B cell (primary cell): ENCODE results near the gene MESP1. TPM values are rescaled to one million over a fixed set of nuclear protein-coding genes. Genes with fewer than 3 reads are reported as not detected.

Experiments used
- ATAC-seq: fragments of 200-7000 bp; cut with Tn5 transposase; one replicate; pipeline ENCODE4 v1.10.0; 2021; ENCODE audit warnings: low read depth, mild to moderate bottlenecking, moderate number of reproducible peaks, moderate library complexity
- CTCF ChIA-PET: fragments of 350-600 bp; sonication (Branson Sonifier 250); formaldehyde crosslinking; loops from one replicate; lab custom pipeline; 2021; ENCODE audit warnings: antibody characterized with exemption, inconsistent platforms; lab: Charles Lee
- POLR2A ChIA-PET: fragments of 350-600 bp; sonication (Branson Sonifier 250); formaldehyde crosslinking; loops from one replicate; lab custom pipeline; 2021; ENCODE audit warnings: antibody characterized with exemption; lab: Charles Lee
- DNase-seq: peaks from one replicate; pipeline ENCODE4 v3.0.0; 2013
- H2AFZ ChIP-seq: 2 replicates; pipeline ENCODE4 v1.6.1; 2012; ENCODE audit warnings: mild to moderate bottlenecking, low read depth, low read length; ENCODE audit not compliant: insufficient read depth, poor library complexity, severe bottlenecking
- H3K27ac ChIP-seq, 2 donors: 1 replicate in 1 of 2; 2 replicates in 1 of 2; pipeline ENCODE4 v1.5.1; 2012 to 2013; ENCODE audit warnings: low read length in 2 of 2, mild to moderate bottlenecking in 2 of 2, moderate library complexity in 1 of 2
- H3K27me3 ChIP-seq, 4 experiments: fragments of 200-600 bp in 1 of 4; sonication (generic) in 1 of 4; replicated peaks in 1 of 4; 1 replicate in 2 of 4; 2 replicates in 2 of 4; pipeline versions ENCODE4 v1.6.1 to v1.7.0; 2013 to 2016; ENCODE audit warnings: low read length in 3 of 4, mild to moderate bottlenecking in 2 of 4, mixed read lengths in 1 of 4, moderate library complexity in 1 of 4; ENCODE audit not compliant: insufficient read depth in 4 of 4, control insufficient read depth in 3 of 4; ENCODE audit errors: control extremely low read depth in 1 of 4
- H3K36me3 ChIP-seq, 2 experiments: replicated peaks in 1 of 2; 1 replicate in 1 of 2; 2 replicates in 1 of 2; pipeline versions ENCODE4 v1.6.1 to v1.7.1; 2013; ENCODE audit warnings: low read length in 1 of 2; ENCODE audit not compliant: insufficient read depth in 2 of 2, control insufficient read depth in 1 of 2; ENCODE audit errors: control extremely low read depth in 1 of 2, extremely low read depth in 1 of 2
- H3K4me1 ChIP-seq, 2 donors: fragments of 200-600 bp in 1 of 2; sonication (generic) in 1 of 2; 1 replicate in 1 of 2; 2 replicates in 1 of 2; pipeline versions ENCODE4 v1.5.1 to v1.6.1; 2013 to 2017; ENCODE audit warnings: low read length in 2 of 2; ENCODE audit not compliant: control insufficient read depth in 2 of 2, insufficient read depth in 2 of 2
- H3K4me2 ChIP-seq: replicated peaks from 2 replicates; pipeline ENCODE3; 2012; ENCODE audit warnings: mild to moderate bottlenecking, low read depth, low read length; ENCODE audit not compliant: poor library complexity, severe bottlenecking
- H3K4me3 ChIP-seq, 5 experiments: fragments of 200-600 bp in 1 of 5; sonication (generic) in 1 of 5; 1 replicate in 3 of 5; 2 replicates in 2 of 5; pipeline versions ENCODE4 v1.5.1 to v1.7.0; 2011 to 2016; ENCODE audit warnings: low read length in 4 of 5, mild to moderate bottlenecking in 4 of 5, low read depth in 2 of 5, control low read depth in 1 of 5, moderate library complexity in 1 of 5; ENCODE audit not compliant: insufficient read depth in 1 of 5; ENCODE audit errors: control extremely low read depth in 1 of 5, extremely low read depth in 1 of 5
- H3K79me2 ChIP-seq: fragments of 200-600 bp; sonication (generic); one replicate; pipeline ENCODE4 v1.6.0; 2016; ENCODE audit warnings: low read length; ENCODE audit not compliant: control insufficient read depth, insufficient read depth
- H3K9ac ChIP-seq: fragments of 200-600 bp; sonication (generic); 2 replicates; pipeline ENCODE4 v1.6.1; 2017; ENCODE audit warnings: mild to moderate bottlenecking, low read length, moderate library complexity
- H3K9me3 ChIP-seq, 3 donors: one replicate each; pipeline versions ENCODE4 v1.6.1 to v1.7.1; 2013; ENCODE audit warnings: low read length in 2 of 3; ENCODE audit not compliant: control insufficient read depth in 2 of 3, insufficient read depth in 1 of 3; ENCODE audit errors: control extremely low read depth in 1 of 3
- H4K20me1 ChIP-seq: 2 replicates; pipeline ENCODE4 v1.6.0; 2012; ENCODE audit warnings: mild to moderate bottlenecking, low read length; ENCODE audit not compliant: insufficient read depth, control insufficient read depth, poor library complexity, severe bottlenecking
- H3K27ac Mint-ChIP-seq: one replicate; pipeline ENCODE4 v1.8.0; 2021; ENCODE audit warnings: mixed read lengths
- H3K27me3 Mint-ChIP-seq: one replicate; pipeline ENCODE4 v1.8.0; 2021; ENCODE audit warnings: mixed read lengths
- H3K4me1 Mint-ChIP-seq: one replicate; pipeline ENCODE4 v1.8.0; 2021; ENCODE audit warnings: mixed read lengths
- H3K4me3 Mint-ChIP-seq: one replicate; pipeline ENCODE4 v1.8.0; 2021; ENCODE audit warnings: mixed read lengths
- H3K9me3 Mint-ChIP-seq: one replicate; pipeline ENCODE4 v1.8.0; 2022; ENCODE audit warnings: mixed read lengths; ENCODE audit not compliant: insufficient read depth
- CTCF ChIP-seq: fragments of 200-600 bp; IDR thresholded peaks from one replicate; pipeline ENCODE4 v1.8.0; 2022; ENCODE audit warnings: antibody characterized with exemption, mild to moderate bottlenecking
- EZH2 ChIP-seq: IDR thresholded peaks from 2 replicates; pipeline ENCODE4 v1.6.1; 2012; ENCODE audit warnings: borderline replicate concordance, low read depth, mild to moderate bottlenecking, moderate library complexity, low read length; ENCODE audit not compliant: insufficient read depth, poor library complexity, severe bottlenecking
- WGBS: methylation state at CpG from one replicate; pipeline ENCODE4 v1.1.5; 2013; ENCODE audit warnings: missing lambda C conversion rate; ENCODE audit not compliant: insufficient coverage; 5-methylcytosine and 5-hydroxymethylcytosine counted together
- intact Hi-C: fragments of 100-400 bp; cut with micrococcal nuclease; formaldehyde crosslinking; loops from one replicate; pipeline ENCODE4 v1.10.0; 2022
- polyA plus RNA-seq: library from polyadenylated mRNA; depleted of rRNA; stranded (reverse); fragments of >200 nt; gene quantifications from 2 replicates; pipeline ENCODE4 v1.2.3, GENCODE V29; 2012
- total RNA-seq, 2 donors: library from RNA; stranded (reverse); fragments of 120-200 nt in 1 of 2; gene quantifications; 1 replicate in 1 of 2; 2 replicates in 1 of 2; pipeline versions ENCODE4 v1.2.3 to v1.2.4, GENCODE V29; 2013 to 2022

Gene MESP1
- total and polyA plus RNA-seq, 2 donors (not counting 1 experiment from before 2014, with no cell fraction given), result 0.25 to 0.49 TPM

GRCh38 chr15:89787944-89788343, 36.9 kb upstream of the MESP1 start:
- DNase-seq, result no peak
- 100% methylated on average over 1 of the region's 3 CpGs for WGBS
- no peaks in the 10 kb centered on the region for H3K79me2 ChIP-seq
- no peak overlapping the region for H3K4me2 ChIP-seq
- no peak overlapping the region for H3K27ac ChIP-seq
- POLR2A ChIA-PET, result no interaction called here
- no peak overlapping the region for H3K27ac Mint-ChIP-seq
- H3K9me3 Mint-ChIP-seq, result peaks cover 4% of the 10 kb centered on the region
- H3K9ac ChIP-seq, result no peak overlapping the region
- no peak for TF ChIP-seq EZH2
- no peak for TF ChIP-seq CTCF
- H3K4me3 ChIP-seq, result no peak overlapping the region
- no peaks in the 10 kb centered on the region for H3K27me3 ChIP-seq
- peaks cover 0 to 14% of the 10 kb centered on the region in 2 donors for H3K4me1 ChIP-seq
- no peaks in the 10 kb centered on the region for H4K20me1 ChIP-seq
- intact Hi-C loops, result no loop called here
- peaks cover 9% of the 10 kb centered on the region for H3K27me3 Mint-ChIP-seq
- peaks cover 3 to 8% (median 7%) of the 10 kb centered on the region in 3 donors for H3K9me3 ChIP-seq
- H3K4me1 Mint-ChIP-seq, result peaks cover 13% of the 10 kb centered on the region
- ATAC-seq, result no peak
- H3K36me3 ChIP-seq, result no peaks in the 10 kb centered on the region
- CTCF ChIA-PET, result no interaction called here
- no peak overlapping the region for H2AFZ ChIP-seq
- H3K4me3 Mint-ChIP-seq, result no peak overlapping the region

GRCh38 chr15:89785774-89786140, 34.7 kb upstream of the MESP1 start:
- Histone ChIP-seq H2AFZ (no peak overlapping the region), H3K4me3 (no peak overlapping the region), H4K20me1 (no peaks in the 10 kb centered on the region), H3K4me1 (peaks cover 6 to 32% of the 10 kb centered on the region in 2 donors), H3K9me3 (peaks cover 3 to 8% (median 7%) of the 10 kb centered on the region in 3 donors), H3K27ac (no peak overlapping the region), H3K36me3 (no peaks in the 10 kb centered on the region), H3K9ac (no peak overlapping the region), H3K27me3 (peaks cover 0 to 4% (median 0%) of the 10 kb centered on the region in 4 experiments), H3K79me2 (no peaks in the 10 kb centered on the region), H3K4me2 (no peak overlapping the region)
- CTCF ChIA-PET, result no interaction called here
- Mint-ChIP-seq H3K9me3 (peaks cover 4% of the 10 kb centered on the region), H3K4me1 (peaks cover 27% of the 10 kb centered on the region), H3K27me3 (peaks cover 9% of the 10 kb centered on the region), H3K27ac (no peak overlapping the region), H3K4me3 (no peak overlapping the region)
- no peak for ATAC-seq
- no peak for TF ChIP-seq CTCF
- TF ChIP-seq EZH2, result no peak
- DNase-seq, result no peak
- POLR2A ChIA-PET, result no interaction called here
- intact Hi-C loops, result no loop called here
